Thyroid gland (tissue), 4 donors: ENCODE data around the gene PDZRN3. TPM values are rescaled to one million over a fixed set of nuclear protein-coding genes. Genes with fewer than 3 reads are reported as not detected.

ENCODE experiments used
- DNase-seq, 2 donors: peaks; one replicate each; pipeline ENCODE4 v3.0.0-alpha.2; 2019
- H3K27ac ChIP-seq, 3 donors: fragments of 200-600 bp; sonication (generic); 1 replicate in 2 of 3; 2 replicates in 1 of 3; pipeline ENCODE4 v1.5.1; 2016 to 2019; ENCODE audit warnings: mild to moderate bottlenecking in 1 of 3, moderate library complexity in 1 of 3
- H3K27me3 ChIP-seq: fragments of 200-600 bp; sonication (generic); one replicate; pipeline ENCODE4 v1.5.1; 2019
- H3K36me3 ChIP-seq, 2 donors: fragments of 200-600 bp; sonication (generic); one replicate each; pipeline ENCODE4 v1.5.1; 2016 to 2019
- H3K4me1 ChIP-seq, 2 donors: fragments of 200-600 bp; sonication (generic); one replicate each; pipeline ENCODE4 v1.5.1; 2017 to 2019
- H3K4me3 ChIP-seq, 3 donors: fragments of 200-600 bp; sonication (generic); replicated peaks in 1 of 3; 1 replicate in 2 of 3; 2 replicates in 1 of 3; pipeline ENCODE4 v1.5.1; 2016; ENCODE audit warnings: mild to moderate bottlenecking in 1 of 3
- H3K9me3 ChIP-seq: fragments of 200-600 bp; sonication (generic); one replicate; pipeline ENCODE4 v1.5.1; 2017
- CTCF ChIP-seq, 6 experiments: fragments of 200-600 bp in 3 of 6; fragments of 450-650 bp in 3 of 6; sonication (generic) in 3 of 6; IDR thresholded peaks; one replicate each; pipeline ENCODE4 v1.5.1; 2016 to 2019; ENCODE audit warnings: antibody characterized with exemption in 6 of 6, mild to moderate bottlenecking in 2 of 6, inconsistent platforms in 1 of 6, moderate library complexity in 1 of 6
- POLR2A ChIP-seq, 2 donors: fragments of 450-650 bp; IDR thresholded peaks; one replicate each; pipeline ENCODE4 v1.6.1; 2017; ENCODE audit warnings: antibody characterized with exemption in 2 of 2, mild to moderate bottlenecking in 2 of 2, moderate library complexity in 1 of 2
- WGBS, 2 donors: methylation state at CpG; one replicate each; pipeline ENCODE4 v1.1.5; 2017; 5-methylcytosine and 5-hydroxymethylcytosine counted together
- intact Hi-C: fragments of 100-400 bp; cut with DNase I; formaldehyde crosslinking; loops from one replicate; pipeline ENCODE4 v1.15.1; 2023
- total RNA-seq, 4 donors: library from RNA; depleted of rRNA; stranded (reverse); fragments of >200 nt; gene quantifications; one replicate each; pipeline ENCODE4 v1.2.3, GENCODE V29; 2016

The PDZRN3 gene
- total RNA-seq, 4 donors from 2014 or later: 4.4 to 8.3 (median 6.0) TPM

- no peak overlapping the region for H3K27ac ChIP-seq
- H3K27me3 ChIP-seq: no peaks in the 10 kb centered on the region
- intact Hi-C loops: no loop called here
- H3K4me3 ChIP-seq: no peak overlapping the region
- no peaks in the 10 kb centered on the region for H3K4me1 ChIP-seq
- 93 to 94% methylated on average over 4 of the region's 4 CpGs for WGBS, 2 donors
- TF ChIP-seq POLR2A (IDR thresholded peaks at IDR 0.05): no peak
- no peak for TF ChIP-seq CTCF (IDR thresholded peaks at IDR 0.05)
- DNase-seq: no peak
- no peaks in the 10 kb centered on the region for H3K9me3 ChIP-seq
- no peaks in the 10 kb centered on the region for H3K36me3 ChIP-seq
Measured at GRCh38 chr3:73510334-73510733, 114.4 kb downstream of the PDZRN3 start.

GRCh38 chr3:73509816-73510215 is 114.9 kb downstream of the PDZRN3 start:
- TF ChIP-seq POLR2A (IDR thresholded peaks at IDR 0.05) (no peak), CTCF (IDR thresholded peaks at IDR 0.05) (no peak)
- Histone ChIP-seq H3K27ac (no peak overlapping the region), H3K4me1 (no peaks in the 10 kb centered on the region), H3K9me3 (no peaks in the 10 kb centered on the region), H3K4me3 (no peak overlapping the region), H3K36me3 (no peaks in the 10 kb centered on the region), H3K27me3 (no peaks in the 10 kb centered on the region)
- 62 to 64% methylated on average over 7 of the region's 7 CpGs for WGBS, 2 donors
- intact Hi-C loops: loop anchor here (5.0 kb wide), 1 partner anchor 337 kb away; no protein-coding TSS in a partner anchor
- no peak for DNase-seq

GRCh38 chr3:73509066-73509465 is 115.7 kb downstream of the PDZRN3 start:
- WGBS, 2 donors: 84 to 92% methylated on average over 5 of the region's 5 CpGs

GRCh38 chr3:73508330-73508954 is 116.3 kb downstream of the PDZRN3 start:
- DNase-seq: peak; percentile 23 to 41
- H3K36me3 ChIP-seq: no peaks in the 10 kb centered on the region
- H3K9me3 ChIP-seq: no peaks in the 10 kb centered on the region
- intact Hi-C loops: loop anchor here (5.0 kb wide), 1 partner anchor 339 kb away; no protein-coding TSS in a partner anchor
- no peaks in the 10 kb centered on the region for H3K4me1 ChIP-seq
- WGBS, 2 donors: 15% methylated on average over 6 of the region's 6 CpGs
- no peaks in the 10 kb centered on the region for H3K27me3 ChIP-seq
- H3K27ac ChIP-seq: no peak overlapping the region
- no peak overlapping the region for H3K4me3 ChIP-seq
- TF ChIP-seq CTCF (IDR thresholded peaks at IDR 0.05): peak; percentile 30 to 78 (median 60)
- TF ChIP-seq POLR2A (IDR thresholded peaks at IDR 0.05): no peak

More at GRCh38 chr3:73509066-73509465, 115.7 kb downstream of the PDZRN3 start:
- no peaks in the 10 kb centered on the region for H3K27me3 ChIP-seq
- no peak overlapping the region for H3K27ac ChIP-seq
- H3K4me3 ChIP-seq: no peak overlapping the region
- H3K9me3 ChIP-seq: no peaks in the 10 kb centered on the region
- DNase-seq: no peak
- no peak for TF ChIP-seq CTCF (IDR thresholded peaks at IDR 0.05)
- no peak for TF ChIP-seq POLR2A (IDR thresholded peaks at IDR 0.05)
- no peaks in the 10 kb centered on the region for H3K4me1 ChIP-seq
- no peaks in the 10 kb centered on the region for H3K36me3 ChIP-seq
- intact Hi-C loops: loop anchor here (5.0 kb wide), 1 partner anchor 338 kb away; no protein-coding TSS in a partner anchor

GRCh38 chr3:73504852-73505251 is 119.9 kb downstream of the PDZRN3 start:
- intact Hi-C loops: loop anchor here (5.0 kb wide), 3 partner anchors 48 to 403 kb away; no protein-coding TSS in a partner anchor
- DNase-seq: no peak
- Histone ChIP-seq H3K36me3 (no peaks in the 10 kb centered on the region), H3K4me1 (no peaks in the 10 kb centered on the region), H3K27ac (no peak overlapping the region), H3K27me3 (no peaks in the 10 kb centered on the region), H3K9me3 (no peaks in the 10 kb centered on the region), H3K4me3 (no peak overlapping the region)
- 75% methylated on average over 4 of the region's 4 CpGs for WGBS, 2 donors
- no peak for TF ChIP-seq POLR2A (IDR thresholded peaks at IDR 0.05)
